ENCODE results near the gene FAM136A.
"Not testable (repeated sequence)": the region's sequence is repeated elsewhere in the genome, so short reads cannot be mapped to it uniquely, and the experiment has no call there.

FAM136A gene

DNA sequence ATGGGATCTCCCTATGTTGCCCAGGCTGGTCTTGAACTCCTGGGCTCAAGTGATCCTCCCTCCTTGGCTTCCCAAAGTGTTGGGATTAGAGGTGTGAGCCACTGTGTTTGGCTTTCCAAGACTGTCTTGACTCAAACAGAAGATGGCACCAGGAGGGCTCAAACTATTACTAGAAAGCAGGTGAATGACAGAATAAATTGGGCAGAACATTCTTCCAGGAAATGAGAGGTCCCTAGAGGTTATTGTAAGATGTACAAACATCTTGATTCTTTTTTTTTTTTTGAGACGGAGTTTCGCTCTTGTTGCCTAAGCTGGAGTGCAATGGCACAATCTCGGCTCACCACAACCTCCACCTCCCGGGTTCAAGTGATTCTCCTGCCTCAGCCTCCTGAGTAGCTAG is 4.0 kb downstream of the FAM136A start:
- not testable (repeated sequence) for DNase-seq (ENCODE audit: low spot score)

DNA sequence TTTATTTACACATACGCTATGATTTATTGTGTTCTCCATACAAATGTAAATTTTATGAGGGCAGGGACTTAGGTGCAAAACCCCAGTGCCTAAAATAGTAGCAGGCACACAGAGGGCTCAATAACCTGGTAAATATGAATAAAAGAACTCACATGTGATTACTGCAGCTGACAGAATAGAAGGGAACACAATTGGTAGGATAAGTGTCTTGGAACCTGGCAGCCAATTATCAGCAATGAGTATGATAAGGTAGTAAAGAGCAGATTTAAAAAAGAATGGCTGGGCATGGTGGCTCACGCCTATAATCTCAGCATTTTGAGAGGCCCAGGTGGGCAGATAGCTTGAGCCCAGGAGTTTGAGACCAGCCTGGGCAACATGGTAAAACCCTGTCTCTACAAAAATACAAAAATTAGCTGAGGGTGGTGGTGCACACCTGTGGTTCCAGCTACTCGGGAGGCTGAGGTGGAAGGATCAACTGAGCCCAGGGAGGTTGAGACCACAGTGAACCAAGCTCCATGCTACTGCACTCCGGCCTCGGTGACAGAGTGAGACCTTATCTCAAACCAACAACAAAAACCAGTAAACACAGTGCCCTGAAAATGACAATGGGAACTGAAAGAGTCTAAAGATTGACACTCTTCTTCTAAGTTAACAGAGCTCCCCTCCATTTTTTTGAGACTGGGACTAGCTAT is 18.2 kb downstream of the FAM136A start:
- no peak for DNase-seq (ENCODE audit: low spot score)

DNA sequence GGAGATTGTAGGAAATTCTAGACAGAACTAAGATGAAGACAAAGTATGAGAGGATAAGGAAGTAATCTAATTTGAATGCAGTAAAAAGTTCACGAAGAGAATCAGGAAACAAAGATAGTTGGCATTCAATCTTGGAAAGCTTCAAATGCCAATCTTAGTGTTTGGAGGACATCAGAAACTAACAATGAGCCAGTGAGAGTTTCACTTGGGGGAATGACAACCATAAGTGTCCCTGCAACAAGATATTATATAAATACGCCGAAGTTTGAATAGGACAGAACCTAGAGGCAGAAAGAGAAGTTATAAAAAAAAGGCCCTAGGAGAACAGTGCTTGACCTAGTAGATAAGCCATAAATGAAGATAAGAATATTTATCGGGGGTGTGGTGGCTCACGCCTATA is 19.4 kb downstream of the FAM136A start:
- no peak for DNase-seq (ENCODE audit: low spot score)

DNA sequence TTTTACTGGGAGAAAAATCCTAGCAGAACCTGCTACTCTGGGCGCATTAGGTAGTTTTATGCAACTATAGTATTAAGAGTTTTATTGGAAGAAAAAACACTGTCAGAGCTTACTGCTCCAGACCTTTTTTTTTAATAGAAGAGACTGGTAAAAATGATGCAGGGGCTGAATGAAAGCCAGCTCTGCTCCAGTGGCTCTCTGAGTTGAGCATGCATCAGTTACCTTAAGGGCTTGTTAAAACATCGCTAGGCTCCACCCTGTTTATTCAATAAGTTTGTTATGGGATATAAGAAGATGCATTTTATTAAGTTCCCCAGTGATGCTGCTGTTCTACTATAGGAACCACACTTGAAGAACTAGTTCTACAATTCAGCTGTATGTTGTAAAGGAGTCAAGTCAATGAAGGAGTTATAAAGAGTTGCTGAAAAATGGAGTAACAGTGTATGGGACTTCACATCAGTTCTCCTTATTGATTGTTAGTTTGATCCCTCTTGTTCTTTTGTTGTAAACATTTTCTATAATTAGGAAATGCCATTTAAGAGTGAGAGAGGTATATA is 21.5 kb downstream of the FAM136A start:
- DNase-seq (ENCODE audit: low spot score): no peak

DNA sequence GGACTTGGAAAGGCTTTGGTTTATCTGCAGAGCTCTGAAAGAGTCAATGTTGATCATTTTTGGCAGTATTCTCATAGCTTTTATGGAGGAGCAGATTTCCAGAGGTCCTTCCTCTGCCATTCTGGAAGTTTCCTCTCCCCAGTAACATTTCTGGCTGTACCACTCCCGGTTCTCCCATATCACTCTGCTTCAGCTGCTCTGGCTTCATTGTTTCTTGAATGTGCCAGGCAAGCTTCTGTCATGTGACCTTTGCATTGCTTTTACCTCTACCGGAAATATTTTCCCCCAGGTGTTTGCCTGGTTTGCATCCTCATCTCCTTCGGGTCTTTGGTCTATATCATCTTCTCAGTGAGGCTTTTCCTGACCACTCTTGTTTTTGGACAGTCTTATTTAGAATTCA is 31.5 kb downstream of the FAM136A start:
- no peak for DNase-seq (ENCODE audit: low spot score)

DNA sequence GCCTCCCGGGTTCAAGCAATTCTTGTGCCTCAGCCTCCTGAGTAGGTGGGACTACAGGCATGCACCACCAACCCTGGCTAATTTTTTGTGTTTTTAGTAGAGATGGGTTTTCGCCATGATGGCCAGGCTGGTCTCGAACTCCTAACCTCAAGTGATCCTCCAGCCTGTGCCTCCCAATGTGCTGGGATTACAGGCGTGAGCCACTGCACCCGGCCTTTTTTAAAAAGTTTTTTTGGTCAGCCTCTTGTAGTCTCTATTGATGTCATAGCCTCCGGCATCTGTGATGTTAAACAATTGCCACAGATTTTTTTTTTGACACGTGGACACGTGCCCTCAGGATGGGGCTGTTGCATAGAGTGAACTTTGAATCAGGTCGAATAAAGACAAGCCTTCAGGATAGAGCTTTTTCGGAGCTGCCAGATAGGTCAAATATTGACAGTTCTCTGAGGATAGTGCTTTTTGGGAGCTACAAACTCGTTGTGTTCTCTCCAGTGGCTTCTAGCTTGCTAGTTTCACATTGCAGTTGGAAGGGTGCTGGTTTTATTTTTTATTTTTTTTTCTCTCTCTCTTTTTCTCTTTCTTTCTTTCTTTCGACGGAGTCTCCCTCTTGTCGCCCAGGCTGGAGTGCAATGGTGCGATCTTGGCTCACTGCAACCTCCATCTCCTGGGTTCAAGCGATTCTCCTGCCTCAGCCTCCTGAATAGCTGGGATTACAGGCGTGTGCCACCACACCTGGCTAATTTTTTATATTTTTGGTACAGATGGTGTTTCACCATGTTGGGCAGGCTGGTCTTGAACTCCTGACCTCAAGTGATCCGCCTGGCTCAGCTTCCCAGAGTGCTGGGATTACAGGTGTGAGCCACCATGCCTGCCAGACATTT is 32.2 kb downstream of the FAM136A start:
- DNase-seq (ENCODE audit: low spot score): not testable (repeated sequence)

DNA sequence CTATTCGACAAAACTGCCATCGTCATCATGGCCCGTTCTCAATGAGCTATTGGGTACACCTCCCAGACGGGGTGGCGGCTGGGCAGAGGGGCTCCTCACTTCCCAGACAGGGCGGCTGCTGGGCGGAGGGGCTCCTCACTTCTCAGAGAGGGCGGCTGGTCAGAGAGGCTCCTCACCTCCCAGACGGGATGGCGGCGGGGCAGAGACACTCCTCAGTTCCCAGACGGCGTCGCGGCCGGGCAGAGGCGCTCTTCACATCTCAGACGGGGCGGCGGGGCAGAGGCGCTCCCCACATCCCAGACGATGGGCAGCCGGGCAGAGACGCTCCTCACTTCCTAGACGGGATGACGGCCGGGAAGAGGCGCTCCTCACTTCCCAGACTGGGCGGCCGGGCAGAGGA is 34.9 kb downstream of the FAM136A start:
- not testable (repeated sequence) for DNase-seq (ENCODE audit: low spot score)

DNA sequence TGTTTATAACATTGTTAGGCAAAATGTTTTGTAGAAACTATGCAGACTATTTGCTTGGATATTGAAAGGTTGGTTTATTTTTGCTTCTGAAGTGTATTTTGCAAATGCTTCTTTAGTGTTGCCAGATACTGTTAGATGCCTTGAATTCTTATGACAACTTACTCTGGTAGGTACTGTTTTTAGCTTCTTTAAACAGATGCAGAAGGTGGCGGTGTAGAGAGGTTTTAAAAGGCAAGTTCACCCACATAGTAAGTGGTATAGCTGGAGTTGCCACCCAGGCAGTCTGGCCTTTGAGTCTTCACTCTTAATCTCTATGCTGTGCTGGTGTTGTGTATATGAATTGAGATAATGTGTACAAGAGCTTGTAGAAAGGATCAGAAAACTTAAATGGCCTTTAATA is 40.4 kb downstream of the FAM136A start:
- DNase-seq (ENCODE audit: low spot score): no peak

DNA sequence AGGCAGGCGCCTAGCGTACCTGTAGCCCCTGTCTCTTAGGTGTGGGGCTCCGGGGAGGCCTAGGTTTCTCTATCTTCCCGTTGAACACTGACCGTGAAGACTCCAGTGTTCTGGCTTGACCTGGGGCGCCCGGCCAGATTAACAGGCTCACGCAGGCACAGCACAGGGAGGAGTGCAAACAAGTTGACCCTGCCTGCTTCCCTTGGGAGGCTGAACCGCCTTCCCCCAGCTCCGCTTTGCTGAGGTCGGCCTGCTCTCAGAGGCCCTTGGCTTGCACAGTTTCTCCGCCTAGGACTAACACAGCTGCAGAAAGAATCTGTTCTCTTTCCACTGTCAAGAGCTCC is 43.4 kb downstream of the FAM136A start:
- no peak for DNase-seq (ENCODE audit: low spot score)

DNA sequence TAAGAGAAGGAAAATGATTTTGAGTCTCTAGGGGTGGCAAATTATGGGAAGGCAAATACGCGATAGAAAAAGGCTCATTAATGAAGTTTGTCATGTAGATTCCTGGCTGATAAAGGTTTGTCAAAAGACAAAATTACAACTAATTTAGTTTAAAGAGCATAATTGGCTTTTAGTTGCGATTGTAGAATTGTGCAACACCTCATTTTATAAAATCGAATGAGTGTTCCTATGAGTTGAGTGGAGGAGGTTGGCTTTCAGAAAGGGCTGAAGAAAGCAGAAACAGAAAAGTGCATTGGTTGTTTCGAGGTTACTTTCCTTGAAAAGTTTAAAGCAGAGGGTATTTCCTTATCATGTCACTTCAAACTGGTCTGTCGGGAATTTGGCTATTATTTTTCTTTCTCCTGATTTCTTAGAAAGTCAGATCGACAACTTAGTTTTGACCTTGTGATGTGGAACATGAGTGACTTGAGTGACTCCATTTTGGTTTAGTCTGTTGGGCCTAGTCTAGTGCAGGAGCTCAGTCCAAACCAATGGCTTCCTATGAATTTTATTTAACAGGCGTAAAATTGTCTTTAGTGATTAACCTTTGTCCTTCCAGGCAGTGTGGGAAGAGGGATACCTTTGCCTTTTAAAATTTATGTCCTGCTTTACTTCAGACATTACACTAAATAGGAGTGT is 46.1 kb downstream of the FAM136A start:
- no peak for DNase-seq (ENCODE audit: low spot score)

DNA sequence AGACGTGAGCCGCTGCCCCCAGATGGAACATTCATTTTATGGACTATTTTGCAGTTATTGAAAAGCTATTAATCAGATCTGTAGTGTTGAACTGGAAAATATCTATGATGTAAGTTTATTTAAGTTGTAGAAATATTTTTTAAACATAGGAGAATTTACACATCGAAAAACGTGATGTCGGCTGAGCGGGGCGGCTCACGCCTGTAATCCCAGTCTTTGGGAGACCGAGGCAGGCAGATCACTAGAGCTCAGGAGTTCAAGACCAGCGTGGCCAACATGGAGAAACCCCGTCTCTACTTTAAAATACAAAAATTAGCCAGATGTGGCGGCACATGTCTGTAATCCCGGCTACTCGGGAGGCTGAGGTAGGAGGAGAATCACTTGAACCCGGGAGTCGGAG is 51.4 kb downstream of the FAM136A start:
- no peak for DNase-seq (ENCODE audit: low spot score)

DNA sequence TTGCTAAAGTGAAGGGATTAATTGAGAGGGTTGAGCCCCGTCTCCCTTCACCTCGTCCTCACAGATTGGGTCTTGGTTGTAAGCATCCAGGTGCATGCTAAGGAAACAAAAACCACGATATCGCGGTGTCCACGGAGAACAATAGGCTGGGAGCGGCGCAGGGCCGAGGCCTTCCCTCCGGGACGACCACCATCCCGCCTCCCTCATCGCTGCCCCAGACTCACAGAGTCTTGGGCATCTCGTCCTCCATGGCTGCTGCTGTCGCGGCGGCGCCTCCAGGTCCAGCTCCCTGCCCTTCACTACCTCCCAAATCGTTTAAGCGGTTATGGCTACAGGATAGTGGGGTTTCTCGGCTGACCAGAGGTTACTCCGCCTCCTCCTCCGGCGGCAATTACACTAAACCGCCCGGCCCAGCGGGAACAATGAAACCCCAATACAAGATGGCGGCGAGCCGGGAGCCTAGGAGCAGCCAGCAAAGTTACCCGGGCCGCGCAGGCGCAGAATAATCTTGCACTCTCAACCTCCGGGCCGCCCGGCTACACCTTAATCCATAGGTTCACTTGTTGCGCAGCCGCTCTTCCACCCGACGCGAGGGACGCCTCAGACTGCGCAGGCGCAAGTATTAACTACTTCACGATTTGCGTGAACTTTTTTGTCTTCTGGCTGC is 53.6 kb downstream of the FAM136A start, which contains the start of gene TIA1:
Gene TIA1 (minus strand): TSS at position 448 of the 667 bp plus-strand sequence. CDS start 198 bp downstream, at position 250.
- DNase-seq (ENCODE audit: low spot score): peak; percentile 100

DNA sequence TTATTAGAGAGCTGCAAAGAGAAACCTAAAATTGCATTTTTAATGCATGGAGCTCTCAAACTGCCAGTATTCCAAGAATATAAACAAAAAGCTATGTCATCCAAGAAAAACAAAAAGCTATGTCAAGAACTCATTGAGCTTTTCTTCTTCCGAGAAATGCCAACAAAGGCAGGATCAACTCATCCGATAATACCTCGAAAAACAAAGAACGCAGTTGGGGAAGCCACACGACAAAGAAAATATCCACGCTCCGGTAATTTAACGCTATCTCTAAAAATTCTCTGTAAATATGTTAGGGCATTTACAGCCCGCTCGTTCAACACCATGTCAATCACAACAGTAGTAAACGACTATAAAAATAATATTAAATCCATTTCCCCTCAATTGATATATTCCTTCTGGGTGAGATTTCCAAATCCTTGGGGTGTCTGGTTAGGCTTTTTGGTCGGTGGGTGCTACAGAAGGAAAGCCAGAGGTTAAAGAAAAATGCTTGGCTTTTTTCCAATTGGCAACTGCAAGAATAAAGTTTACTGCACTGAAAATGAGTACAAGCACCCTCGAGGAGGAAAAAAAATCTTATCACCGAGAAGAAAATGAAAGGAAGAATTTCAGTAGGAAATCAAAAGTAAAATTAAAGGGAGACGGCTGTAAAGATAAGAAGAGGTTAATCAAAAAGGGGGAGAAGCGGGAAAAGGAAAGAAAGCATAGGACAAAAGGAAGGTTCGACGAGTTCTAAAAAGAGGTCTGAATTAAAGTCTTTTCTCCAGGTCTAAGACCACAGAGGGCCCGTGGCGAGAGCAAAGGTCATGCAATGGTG is 54.3 kb downstream of the FAM136A start:
- DNase-seq (ENCODE audit: low spot score): peak; percentile 29

Data from LoVo (cell line).